IPS-NIHi7 (cell line): ENCODE measurements around the gene F2.
"Not testable (repeated sequence)": the region's sequence is repeated elsewhere in the genome, so short reads cannot be mapped to it uniquely, and the experiment has no call there.

Experiments used
- DNase-seq: peaks from one replicate; pipeline ENCODE4 v3.0.0; 2012; ENCODE audit warnings: mixed read lengths; ENCODE audit errors: extremely low spot score

F2 gene

GRCh38 chr11:46719048-46719542, at the start of gene F2:
TSS of gene F2 (plus strand) at chr11:46719213. CDS start at chr11:46719236, 23 bp downstream.
- no peak for DNase-seq

- peak; percentile 60 for DNase-seq
Observed at GRCh38 chr11:46669711-46670139, 49.3 kb upstream of the F2 start.

- DNase-seq = not testable (repeated sequence)
Observed at GRCh38 chr11:46670521-46670920, 48.5 kb upstream of the F2 start.

GRCh38 chr11:46671958-46672315, 47.1 kb upstream of the F2 start:
- no peak for DNase-seq

GRCh38 chr11:46672381-46672839, 46.6 kb upstream of the F2 start:
- no peak for DNase-seq

- DNase-seq = no peak
Observed at GRCh38 chr11:46673713-46674462, 45.1 kb upstream of the F2 start.

GRCh38 chr11:46674463-46675287, 44.3 kb upstream of the F2 start:
- DNase-seq = peak; percentile 97

- DNase-seq = no peak
Observed at GRCh38 chr11:46675288-46675851, 43.6 kb upstream of the F2 start.

- no peak for DNase-seq
Observed at GRCh38 chr11:46675949-46676348, 43.1 kb upstream of the F2 start.

GRCh38 chr11:46676436-46677158, 42.4 kb upstream of the F2 start:
- no peak for DNase-seq

- no peak for DNase-seq
Observed at GRCh38 chr11:46677169-46677568, 41.8 kb upstream of the F2 start.

- no peak for DNase-seq
Observed at GRCh38 chr11:46677991-46678740, 40.8 kb upstream of the F2 start.

- no peak for DNase-seq
Observed at GRCh38 chr11:46678741-46679130, 40.3 kb upstream of the F2 start.

GRCh38 chr11:46679241-46680163, 39.5 kb upstream of the F2 start:
- no peak for DNase-seq

- DNase-seq = no peak
Observed at GRCh38 chr11:46680164-46680760, 38.8 kb upstream of the F2 start.

GRCh38 chr11:46680815-46681214, 38.2 kb upstream of the F2 start:
- no peak for DNase-seq

GRCh38 chr11:46681814-46682213, 37.2 kb upstream of the F2 start:
- no peak for DNase-seq

- no peak for DNase-seq
Observed at GRCh38 chr11:46682773-46683752, 36.0 kb upstream of the F2 start.
